Vagina (tissue), 2 donors: ENCODE measurements around the gene UMPS. TPM values are rescaled to one million over a fixed set of nuclear protein-coding genes. Genes with fewer than 3 reads are reported as not detected.
"Not testable (repeated sequence)": the region's sequence is repeated elsewhere in the genome, so short reads cannot be mapped to it uniquely, and the experiment has no call there.

ENCODE experiments used
- DNase-seq, 2 donors: peaks; one replicate each; pipeline ENCODE4 v3.0.0-alpha.2; 2017; ENCODE audit errors: extremely low spot score in 2 of 2
- H3K27ac ChIP-seq: fragments of 200-600 bp; sonication (generic); one replicate; pipeline ENCODE4 v1.5.1; 2019
- H3K27me3 ChIP-seq: fragments of 200-600 bp; sonication (generic); one replicate; pipeline ENCODE4 v1.5.1; 2019
- H3K36me3 ChIP-seq, 2 donors: fragments of 200-600 bp; sonication (generic); one replicate each; pipeline ENCODE4 v1.5.1; 2017 to 2019
- H3K4me1 ChIP-seq: fragments of 200-600 bp; sonication (generic); one replicate; pipeline ENCODE4 v1.5.1; 2019
- H3K4me3 ChIP-seq, 2 donors: fragments of 200-600 bp; sonication (generic); 1 replicate in 1 of 2; 2 replicates in 1 of 2; pipeline ENCODE4 v1.5.1; 2016 to 2019
- H3K9me3 ChIP-seq: fragments of 200-600 bp; sonication (generic); one replicate; pipeline ENCODE4 v1.5.1; 2019
- POLR2A ChIP-seq, 2 donors: fragments of 450-650 bp; IDR thresholded peaks; one replicate each; pipeline ENCODE4 v1.6.1; 2017; ENCODE audit warnings: antibody characterized with exemption in 2 of 2, mild to moderate bottlenecking in 2 of 2, moderate library complexity in 2 of 2
- POLR2AphosphoS5 ChIP-seq, 2 donors: sonication (generic); formaldehyde crosslinking; IDR thresholded peaks; one replicate each; pipeline ENCODE4 v1.9.0; 2017; ENCODE audit warnings: antibody characterized with exemption in 2 of 2, mild to moderate bottlenecking in 2 of 2, low read depth in 1 of 2; ENCODE audit not compliant: insufficient read depth in 1 of 2
- intact Hi-C: fragments of 100-400 bp; cut with DNase I; formaldehyde crosslinking; loops from one replicate; pipeline ENCODE4 v1.15.1; 2023
- total RNA-seq: library from RNA; depleted of rRNA; stranded (reverse); fragments of >200 nt; gene quantifications from one replicate; pipeline ENCODE4 v1.2.3, GENCODE V29; 2016
- TF ChIP-seq, protein P1 (sequence below), 3 experiments: fragments of 450-650 bp in 2 of 3; fragments of 200-600 bp in 1 of 3; sonication (generic) in 1 of 3; IDR thresholded peaks; one replicate each; pipeline ENCODE4 v1.5.1; 2017 to 2019; ENCODE audit warnings: antibody characterized with exemption in 3 of 3, mild to moderate bottlenecking in 2 of 3, moderate library complexity in 2 of 3

The UMPS gene
- total RNA-seq, 1 donor from 2014 or later: 13.3 TPM

DNA sequence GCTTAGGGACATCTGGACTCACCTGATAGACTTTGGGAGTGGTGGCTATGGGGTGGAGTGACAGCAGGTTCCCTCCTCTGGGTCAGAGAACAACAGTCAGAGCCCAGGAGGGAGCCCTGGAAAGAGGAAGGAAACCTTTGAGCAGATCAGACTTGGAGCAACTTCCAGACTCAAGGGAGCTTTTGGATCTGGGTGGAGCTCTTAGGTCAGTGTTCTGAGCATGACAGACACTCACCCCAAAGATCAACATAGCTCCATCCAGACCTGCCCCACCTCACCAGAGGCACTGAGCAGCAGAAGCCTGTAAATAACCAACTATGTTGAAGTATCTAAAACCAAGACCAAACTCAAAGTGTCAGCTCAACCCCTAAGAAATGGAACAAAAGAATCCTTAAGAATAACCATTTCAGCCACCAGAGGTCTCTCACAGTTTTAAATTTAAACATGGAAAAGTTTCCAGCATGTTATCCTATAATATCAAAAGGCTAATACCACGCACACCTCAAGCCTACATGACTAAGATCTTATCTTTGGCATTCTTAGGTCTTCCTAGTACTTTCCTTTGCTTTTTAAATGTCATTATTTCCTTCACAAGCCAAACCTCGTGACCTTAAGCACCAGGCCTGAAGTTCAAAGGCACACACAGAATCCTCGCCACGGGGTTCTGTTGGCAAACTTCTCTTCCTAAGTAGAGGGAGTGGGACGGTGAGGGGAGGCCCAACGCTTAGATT is 56.4 kb downstream of the UMPS start:
- H3K27me3 ChIP-seq: no peaks in the 10 kb centered on the region
- H3K4me1 ChIP-seq: peaks cover 56% of the 10 kb centered on the region
- intact Hi-C loops: no loop called here
- TF ChIP-seq POLR2AphosphoS5 (IDR thresholded peaks at IDR 0.05; ENCODE audit: insufficient read depth in 1 of 2, low read depth in 1 of 2) (peak in 1 of 2 donors; percentile 26), POLR2A (IDR thresholded peaks at IDR 0.05) (no peak)
- TF ChIP-seq, protein P1, sequence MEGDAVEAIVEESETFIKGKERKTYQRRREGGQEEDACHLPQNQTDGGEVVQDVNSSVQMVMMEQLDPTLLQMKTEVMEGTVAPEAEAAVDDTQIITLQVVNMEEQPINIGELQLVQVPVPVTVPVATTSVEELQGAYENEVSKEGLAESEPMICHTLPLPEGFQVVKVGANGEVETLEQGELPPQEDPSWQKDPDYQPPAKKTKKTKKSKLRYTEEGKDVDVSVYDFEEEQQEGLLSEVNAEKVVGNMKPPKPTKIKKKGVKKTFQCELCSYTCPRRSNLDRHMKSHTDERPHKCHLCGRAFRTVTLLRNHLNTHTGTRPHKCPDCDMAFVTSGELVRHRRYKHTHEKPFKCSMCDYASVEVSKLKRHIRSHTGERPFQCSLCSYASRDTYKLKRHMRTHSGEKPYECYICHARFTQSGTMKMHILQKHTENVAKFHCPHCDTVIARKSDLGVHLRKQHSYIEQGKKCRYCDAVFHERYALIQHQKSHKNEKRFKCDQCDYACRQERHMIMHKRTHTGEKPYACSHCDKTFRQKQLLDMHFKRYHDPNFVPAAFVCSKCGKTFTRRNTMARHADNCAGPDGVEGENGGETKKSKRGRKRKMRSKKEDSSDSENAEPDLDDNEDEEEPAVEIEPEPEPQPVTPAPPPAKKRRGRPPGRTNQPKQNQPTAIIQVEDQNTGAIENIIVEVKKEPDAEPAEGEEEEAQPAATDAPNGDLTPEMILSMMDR (IDR thresholded peaks at IDR 0.05): peak in 2 of 3 experiments; percentile 33 to 34
- H3K36me3 ChIP-seq: no peaks in the 10 kb centered on the region
- no peak overlapping the region for H3K4me3 ChIP-seq
- H3K27ac ChIP-seq: peak overlapping the region; percentile 84
- no peak for DNase-seq
- H3K9me3 ChIP-seq: no peaks in the 10 kb centered on the region

DNA sequence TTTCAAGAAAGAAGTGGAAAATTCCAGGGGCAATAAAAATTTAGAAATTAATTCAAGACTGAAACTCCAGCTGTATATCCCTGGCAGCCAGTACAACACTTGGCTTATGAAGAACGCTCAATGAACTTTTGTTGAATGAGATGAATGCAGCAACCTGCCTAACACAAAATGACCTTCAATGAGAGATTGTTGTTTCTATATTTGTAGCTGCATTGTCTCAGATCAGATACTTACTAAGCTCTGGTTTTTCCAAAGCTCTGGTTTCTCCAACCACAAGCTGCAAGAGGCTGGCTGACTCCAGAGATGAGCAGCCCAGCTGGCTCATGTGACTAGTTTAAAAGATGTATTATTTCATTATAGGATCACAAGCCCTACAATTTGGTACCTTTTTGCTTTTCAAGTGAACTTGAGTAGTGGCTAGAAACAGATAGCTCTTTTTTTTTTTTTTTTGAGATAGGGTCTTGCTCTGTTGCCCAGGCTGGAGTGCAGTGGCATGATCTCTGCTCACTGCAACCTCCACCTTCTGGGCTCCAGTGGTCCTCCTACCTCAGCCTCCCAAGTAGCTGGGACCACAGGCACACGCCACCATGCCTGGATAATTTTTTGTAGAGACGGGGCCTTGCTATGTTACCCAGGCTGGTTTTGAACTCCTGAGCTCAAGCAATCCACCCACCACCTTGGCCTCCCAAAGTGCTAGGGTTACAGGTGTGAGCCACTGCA is 57.4 kb downstream of the UMPS start:
- Histone ChIP-seq H3K27me3 (no peaks in the 10 kb centered on the region), H3K4me1 (peaks cover 58% of the 10 kb centered on the region), H3K36me3 (no peaks in the 10 kb centered on the region), H3K4me3 (no peak overlapping the region), H3K27ac (peak overlapping the region; percentile 84), H3K9me3 (no peaks in the 10 kb centered on the region)
- no peak for DNase-seq
- no peak for TF ChIP-seq POLR2A (IDR thresholded peaks at IDR 0.05)
- no peak for TF ChIP-seq POLR2AphosphoS5 (IDR thresholded peaks at IDR 0.05; ENCODE audit: insufficient read depth in 1 of 2, low read depth in 1 of 2)
- TF ChIP-seq, protein P1 (IDR thresholded peaks at IDR 0.05): no peak
- intact Hi-C loops: no loop called here

DNA sequence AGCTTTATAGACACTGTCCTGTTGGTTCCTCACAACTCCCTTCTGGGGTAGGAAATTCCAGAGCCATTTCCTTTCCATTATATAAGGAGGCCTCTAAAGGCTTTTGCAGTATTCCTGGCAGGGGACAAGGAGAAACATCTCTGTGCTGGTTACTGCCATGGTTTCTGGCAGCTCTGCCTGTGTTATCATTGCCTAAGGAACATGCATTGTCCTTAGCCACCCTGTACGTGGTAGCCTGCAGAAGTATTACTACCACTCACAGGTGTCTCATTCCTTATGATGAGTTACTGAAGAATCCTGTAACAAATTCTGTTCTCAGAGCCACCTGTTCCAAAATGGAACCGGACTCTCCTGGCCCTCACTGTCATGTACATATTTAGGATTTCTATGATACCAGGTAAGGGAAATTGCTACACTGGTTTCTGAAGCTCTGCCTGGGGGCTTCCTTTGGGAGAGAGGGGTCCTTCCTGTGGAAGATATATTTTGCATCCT is 58.0 kb downstream of the UMPS start:
- intact Hi-C loops: no loop called here
- peak overlapping the region; percentile 84 for H3K27ac ChIP-seq
- TF ChIP-seq, protein P1 (IDR thresholded peaks at IDR 0.05): no peak
- TF ChIP-seq POLR2A (IDR thresholded peaks at IDR 0.05) (no peak), POLR2AphosphoS5 (IDR thresholded peaks at IDR 0.05; ENCODE audit: insufficient read depth in 1 of 2, low read depth in 1 of 2) (no peak)
- no peaks in the 10 kb centered on the region for H3K9me3 ChIP-seq
- no peak for DNase-seq
- H3K4me3 ChIP-seq: no peak overlapping the region
- H3K27me3 ChIP-seq: no peaks in the 10 kb centered on the region
- no peaks in the 10 kb centered on the region for H3K36me3 ChIP-seq
- H3K4me1 ChIP-seq: peaks cover 64% of the 10 kb centered on the region

DNA sequence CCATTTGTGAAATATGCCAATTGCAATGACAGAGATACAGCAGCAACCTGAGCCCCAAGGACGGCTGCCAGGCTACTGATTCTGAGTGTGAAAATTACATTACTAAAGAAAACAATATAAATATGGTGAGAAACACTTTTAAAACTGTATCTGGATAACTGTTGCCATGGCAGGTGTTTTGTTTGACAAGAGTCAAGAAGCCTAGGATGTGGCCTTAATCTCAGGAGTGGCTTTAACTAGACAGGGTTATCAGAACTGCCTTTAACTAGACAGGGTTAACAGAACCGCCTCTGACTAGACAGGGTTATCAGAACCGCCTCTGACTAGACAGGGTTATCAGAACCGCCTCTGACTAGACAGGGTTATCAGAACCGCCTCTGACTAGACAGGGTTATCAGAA is 58.9 kb downstream of the UMPS start:
- H3K4me3 ChIP-seq, intact Hi-C loops, H3K27me3 ChIP-seq, H3K36me3 ChIP-seq, DNase-seq, H3K9me3 ChIP-seq: not testable (repeated sequence)
- H3K4me1 ChIP-seq: peaks cover 72% of the 10 kb centered on the region
- peak overlapping the region; percentile 84 for H3K27ac ChIP-seq

DNA sequence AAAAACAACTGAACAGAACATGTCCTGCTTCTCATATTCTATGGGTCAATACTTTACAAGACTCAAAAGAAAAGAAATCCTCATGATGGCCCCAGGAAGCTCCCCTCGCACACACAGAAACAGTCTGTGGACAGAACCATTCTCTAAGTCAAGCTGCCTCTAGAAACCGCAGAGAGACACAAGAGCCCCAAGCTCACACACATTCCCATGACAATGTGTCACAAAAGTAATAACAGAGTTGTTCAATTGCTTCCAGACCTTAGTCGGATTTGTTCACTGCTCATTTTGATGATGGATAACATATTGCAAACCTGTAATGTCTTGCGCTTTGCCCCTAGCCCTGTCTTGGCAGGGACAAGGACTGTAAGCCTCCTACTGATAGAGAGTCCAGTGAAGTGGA is 60.9 kb downstream of the UMPS start:
- H3K4me1 ChIP-seq: peaks cover 72% of the 10 kb centered on the region
- H3K36me3 ChIP-seq: peaks cover 0 to 16% of the 10 kb centered on the region in 2 donors
- peak overlapping the region; percentile 89 for H3K27ac ChIP-seq
- no peak for DNase-seq
- no peaks in the 10 kb centered on the region for H3K27me3 ChIP-seq
- intact Hi-C loops: no loop called here
- no peak overlapping the region for H3K4me3 ChIP-seq
- TF ChIP-seq POLR2AphosphoS5 (IDR thresholded peaks at IDR 0.05; ENCODE audit: insufficient read depth in 1 of 2, low read depth in 1 of 2) (no peak), POLR2A (IDR thresholded peaks at IDR 0.05) (no peak)
- TF ChIP-seq, protein P1 (IDR thresholded peaks at IDR 0.05): no peak
- no peaks in the 10 kb centered on the region for H3K9me3 ChIP-seq
